ENCODE results near the gene CILP2.
A peak's percentile ranks its signal among the peaks of the same experiment; 100 is the strongest.

The CILP2 gene

DNA sequence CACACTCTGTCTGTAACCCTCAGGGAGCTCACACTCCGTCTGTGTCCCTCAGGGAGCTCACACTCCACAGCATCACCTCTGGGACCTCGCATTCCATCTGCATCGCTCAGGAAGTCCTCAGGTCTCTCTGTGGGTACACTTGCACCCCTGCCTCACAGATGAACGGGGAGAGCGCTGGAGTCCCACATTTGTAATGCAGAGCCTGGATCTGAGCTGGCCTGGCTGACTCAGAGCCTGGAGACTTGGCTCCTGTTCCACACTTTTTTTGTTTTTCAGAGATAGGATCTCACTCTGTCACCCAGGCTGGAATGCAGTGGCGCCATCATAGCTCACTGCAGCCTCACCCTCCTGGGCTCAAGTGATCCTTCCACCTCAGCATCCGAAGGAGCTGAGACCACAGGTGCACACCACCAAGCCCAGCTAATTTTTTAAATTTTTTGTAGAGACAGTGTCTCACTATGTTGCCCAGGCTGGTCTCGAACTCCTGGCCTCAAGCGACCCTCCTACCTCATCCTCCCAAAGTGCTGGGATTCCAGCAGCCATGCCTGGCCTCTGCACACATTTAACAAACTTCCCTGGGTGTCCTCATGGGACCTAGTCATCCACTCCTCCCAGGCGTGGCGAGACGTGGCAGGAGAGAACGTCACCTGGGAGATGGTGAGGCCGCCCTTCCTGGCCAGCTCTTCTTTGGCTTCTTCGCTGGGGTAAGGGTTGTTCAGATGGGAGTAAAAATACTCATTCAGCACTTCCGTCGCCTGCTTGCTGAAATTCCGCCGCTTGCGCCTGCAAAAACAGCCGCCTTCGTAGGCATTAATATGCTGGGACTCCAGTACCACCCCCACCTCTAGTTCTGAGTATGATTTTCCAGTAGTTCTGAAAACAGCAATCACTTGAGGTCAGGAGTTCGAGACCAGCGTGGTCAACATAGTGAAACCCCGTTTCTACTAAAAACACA, 31.0 kb downstream of the CILP2 start:
- no peak for DNase-seq

DNA sequence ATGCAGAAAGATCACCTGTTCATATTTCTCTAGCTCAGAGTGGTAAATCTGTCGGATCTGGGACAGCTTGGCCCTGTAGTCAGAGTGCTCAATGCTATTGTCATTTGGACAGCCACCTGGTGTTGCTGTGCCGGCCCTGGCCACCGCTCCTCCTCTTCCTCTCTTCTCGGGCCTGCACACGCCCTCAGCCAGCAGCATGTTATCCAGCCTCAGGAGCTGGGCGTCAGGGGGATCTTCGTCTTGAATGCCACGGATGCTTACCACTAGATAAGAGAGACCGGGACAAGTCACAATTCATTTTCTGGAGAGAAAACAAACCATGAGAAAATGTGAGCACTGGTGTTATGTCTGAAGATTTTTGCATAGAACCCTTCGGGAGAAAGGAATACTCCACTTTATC, 32.5 kb downstream of the CILP2 start:
- DNase-seq: no peak

GRCh38 chr19:19571071-19571786, 33.2 kb downstream of the CILP2 start:
- no peak for DNase-seq

DNA sequence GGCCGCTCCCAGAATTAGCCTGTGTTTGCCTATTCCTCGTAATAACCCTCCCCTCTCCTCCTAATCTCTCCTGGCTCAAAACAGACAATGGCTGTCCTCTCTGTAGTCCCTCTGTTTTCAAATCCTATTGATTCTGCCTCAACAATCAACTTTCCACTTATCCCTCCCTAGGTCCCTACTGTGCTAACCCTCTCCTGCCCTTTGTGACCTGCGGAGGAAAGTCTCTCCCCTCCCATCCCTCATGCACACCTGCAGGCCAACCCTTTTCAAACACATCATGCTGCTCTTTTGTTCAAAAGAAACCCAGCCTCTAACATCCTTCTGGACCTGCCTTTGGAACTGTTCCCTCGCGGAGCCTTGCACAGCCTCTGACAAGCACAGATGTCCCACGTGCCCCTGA, 37.3 kb downstream of the CILP2 start:
- DNase-seq: no peak

GRCh38 chr19:19578252-19578651, 40.2 kb downstream of the CILP2 start:
- no peak for DNase-seq

- no peak for DNase-seq
These were observed 41.7 kb downstream of the CILP2 start for GRCh38 chr19:19579533-19580361.

GRCh38 chr19:19580418-19580817, 42.4 kb downstream of the CILP2 start:
- no peak for DNase-seq

- DNase-seq: no peak
These were observed 43.3 kb downstream of the CILP2 start for GRCh38 chr19:19581391-19581790.

- DNase-seq: no peak
These were observed 44.4 kb downstream of the CILP2 start for GRCh38 chr19:19582471-19582870.

- DNase-seq: no peak
These were observed 46.3 kb downstream of the CILP2 start for GRCh38 chr19:19584356-19584755.

GRCh38 chr19:19587771-19588170, 49.7 kb downstream of the CILP2 start:
- DNase-seq: no peak

GRCh38 chr19:19588546-19588945, 50.5 kb downstream of the CILP2 start:
- DNase-seq: no peak

DNA sequence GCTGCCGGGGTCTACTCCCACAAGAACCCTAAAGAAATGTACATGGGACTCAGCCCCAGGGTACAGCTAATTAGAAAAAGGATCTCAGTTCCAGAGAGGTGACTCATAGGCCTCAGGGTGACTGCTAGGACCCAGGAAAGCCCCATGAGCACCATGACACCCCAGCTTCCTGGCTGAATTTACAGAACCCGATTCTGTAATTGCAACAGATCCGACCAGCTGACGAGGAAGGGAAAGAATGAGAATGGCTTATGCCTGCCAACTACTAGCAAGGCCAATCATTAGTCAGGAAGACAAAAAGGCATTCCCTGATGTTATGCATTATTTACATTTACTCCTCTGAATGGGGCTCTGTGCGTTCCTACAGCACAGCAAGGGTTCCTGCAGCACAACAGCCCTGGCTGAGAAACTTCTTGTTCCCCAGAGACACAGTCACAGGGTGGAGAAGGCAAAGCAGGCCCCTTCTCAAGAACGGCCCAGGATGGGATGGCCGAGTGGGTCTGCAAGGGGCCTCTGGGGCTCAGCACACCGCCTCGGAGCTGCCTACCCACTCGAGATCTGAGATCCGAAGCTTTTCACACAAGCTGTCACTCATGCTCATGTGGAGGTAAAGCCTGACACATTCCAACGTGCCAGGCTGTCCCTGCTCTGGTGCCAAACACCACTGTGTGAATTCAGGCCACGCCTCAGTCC, 53.2 kb downstream of the CILP2 start:
- DNase-seq: peak; percentile 89

- DNase-seq: no peak
These were observed 54.6 kb downstream of the CILP2 start for GRCh38 chr19:19592690-19593089.

GRCh38 chr19:19594381-19594780, 56.3 kb downstream of the CILP2 start:
- no peak for DNase-seq

DNA sequence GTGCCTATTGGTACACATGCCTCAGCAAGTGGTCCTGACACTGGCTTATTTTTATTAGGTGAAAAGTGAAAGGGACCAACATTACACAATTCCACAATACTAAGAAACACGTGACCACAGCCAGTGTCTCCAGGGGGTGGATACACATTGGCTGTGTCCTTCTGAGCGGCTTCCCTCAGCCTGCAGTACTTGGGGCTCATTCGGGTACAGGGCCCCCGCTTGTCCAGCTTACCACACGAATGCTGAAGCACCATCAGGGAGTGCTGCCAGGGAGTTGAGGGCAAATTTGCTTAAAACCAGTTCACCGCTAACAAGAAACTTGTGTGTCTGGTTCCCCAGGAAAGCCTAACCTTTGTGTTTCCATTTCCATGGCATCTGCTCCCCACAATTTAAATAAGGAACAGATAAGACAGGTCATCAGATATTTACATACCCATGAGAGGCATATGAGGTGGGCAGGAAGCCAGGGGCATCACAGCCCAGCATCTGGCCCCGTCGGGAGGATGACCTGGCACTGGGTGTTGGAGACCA, 57.2 kb downstream of the CILP2 start:
- no peak for DNase-seq
